SU-DHL-6 (cell line): ENCODE data around the gene LARP4B.

Experiments
- H2AFZ ChIP-seq: fragments of 200-600 bp; sonication (generic); 2 replicates; pipeline ENCODE4 v1.6.1; 2014; ENCODE audit warnings: low read depth, mild to moderate bottlenecking, moderate library complexity, mixed read lengths, antibody characterized with exemption, low read length; ENCODE audit not compliant: severe bottlenecking
- H3F3A ChIP-seq: fragments of 200-600 bp; shearing (Covaris generic); 2 replicates; pipeline ENCODE4 v1.6.0; 2016; ENCODE audit warnings: antibody characterized with exemption, mild to moderate bottlenecking; ENCODE audit not compliant: insufficient read depth
- H3K27ac ChIP-seq: fragments of 200-600 bp; sonication (generic); 2 replicates; pipeline ENCODE4 v1.5.1; 2016; ENCODE audit warnings: low read depth, mild to moderate bottlenecking, low read length, moderate library complexity, mixed read lengths
- H3K27me3 ChIP-seq: fragments of 200-600 bp; sonication (generic), shearing (Covaris generic); 2 replicates; pipeline ENCODE4 v1.6.0; 2014; ENCODE audit warnings: mild to moderate bottlenecking, low read length
- H3K36me3 ChIP-seq: fragments of 200-600 bp; sonication (generic); 2 replicates; pipeline ENCODE4 v1.6.1; 2014; ENCODE audit warnings: mild to moderate bottlenecking, low read length, mixed read lengths
- H3K4me2 ChIP-seq: fragments of 300-600, 200-600 bp; shearing (Covaris generic), sonication (generic); 2 replicates; pipeline ENCODE4 v1.6.0; 2014; ENCODE audit warnings: low read length, low read depth, mild to moderate bottlenecking; ENCODE audit not compliant: poor library complexity, severe bottlenecking
- H3K4me3 ChIP-seq: fragments of 200-600 bp; sonication (generic); 2 replicates; pipeline ENCODE4 v1.5.1; 2014; ENCODE audit warnings: antibody characterized with exemption, low read length, mild to moderate bottlenecking, mixed read lengths; ENCODE audit not compliant: insufficient read depth, poor library complexity, severe bottlenecking
- H3K79me2 ChIP-seq: fragments of 200-600 bp; sonication (generic); 2 replicates; pipeline ENCODE4 v1.6.1; 2014; ENCODE audit warnings: mild to moderate bottlenecking, low read length, moderate library complexity; ENCODE audit not compliant: insufficient read depth
- H3K9ac ChIP-seq: fragments of 200-600 bp; sonication (generic); 2 replicates; pipeline ENCODE4 v1.7.0; 2014; ENCODE audit warnings: mild to moderate bottlenecking, low read length
- H3K9me2 ChIP-seq: fragments of 200-600 bp; sonication (generic); replicated peaks from 2 replicates; pipeline ENCODE4 v1.6.1; 2014; ENCODE audit warnings: low read length; ENCODE audit not compliant: insufficient read depth
- H3K9me3 ChIP-seq: fragments of 200-600 bp; sonication (generic); 2 replicates; pipeline ENCODE4 v1.6.1; 2014; ENCODE audit warnings: low read length, mixed read lengths; ENCODE audit not compliant: insufficient read depth
- H4K20me1 ChIP-seq: fragments of 200-600 bp; sonication (generic); 2 replicates; pipeline ENCODE4 v1.6.1; 2014; ENCODE audit warnings: low read depth, mild to moderate bottlenecking, antibody characterized with exemption, low read length, moderate library complexity, mixed read lengths
- CTCF ChIP-seq: fragments of 200-600 bp; sonication (generic); IDR thresholded peaks from one replicate; pipeline ENCODE4 v1.5.1; 2017; ENCODE audit warnings: antibody characterized with exemption, mild to moderate bottlenecking, low read length, moderate library complexity; ENCODE audit not compliant: insufficient read depth, poor library complexity, severe bottlenecking
- EZH2phosphoT487 ChIP-seq: fragments of 200-600 bp; sonication (generic), shearing (Covaris generic); conservative IDR thresholded peaks from 2 replicates; pipeline ENCODE4 v1.6.1; 2018; ENCODE audit warnings: mild to moderate bottlenecking, antibody characterized with exemption, low read length, moderate library complexity, mixed read lengths

LARP4B gene

GRCh38 chr10:791639-792038, 139.9 kb downstream of the LARP4B start:
- Histone ChIP-seq H4K20me1 (no peaks in the 10 kb centered on the region), H3K27ac (no peak overlapping the region), H3K4me2 (no peak overlapping the region), H3F3A (peaks cover 8% of the 10 kb centered on the region; the same call in 1 of the 2 replicates), H3K4me3 (no peak overlapping the region), H3K36me3 (no peaks in the 10 kb centered on the region), H3K27me3 (no peaks in the 10 kb centered on the region), H2AFZ (no peak overlapping the region), H3K9ac (no peak overlapping the region), H3K9me2 (no peaks in the 10 kb centered on the region), H3K9me3 (no peaks in the 10 kb centered on the region), H3K79me2 (no peaks in the 10 kb centered on the region)
- TF ChIP-seq CTCF (no peak), EZH2phosphoT487 (no peak)

DNA sequence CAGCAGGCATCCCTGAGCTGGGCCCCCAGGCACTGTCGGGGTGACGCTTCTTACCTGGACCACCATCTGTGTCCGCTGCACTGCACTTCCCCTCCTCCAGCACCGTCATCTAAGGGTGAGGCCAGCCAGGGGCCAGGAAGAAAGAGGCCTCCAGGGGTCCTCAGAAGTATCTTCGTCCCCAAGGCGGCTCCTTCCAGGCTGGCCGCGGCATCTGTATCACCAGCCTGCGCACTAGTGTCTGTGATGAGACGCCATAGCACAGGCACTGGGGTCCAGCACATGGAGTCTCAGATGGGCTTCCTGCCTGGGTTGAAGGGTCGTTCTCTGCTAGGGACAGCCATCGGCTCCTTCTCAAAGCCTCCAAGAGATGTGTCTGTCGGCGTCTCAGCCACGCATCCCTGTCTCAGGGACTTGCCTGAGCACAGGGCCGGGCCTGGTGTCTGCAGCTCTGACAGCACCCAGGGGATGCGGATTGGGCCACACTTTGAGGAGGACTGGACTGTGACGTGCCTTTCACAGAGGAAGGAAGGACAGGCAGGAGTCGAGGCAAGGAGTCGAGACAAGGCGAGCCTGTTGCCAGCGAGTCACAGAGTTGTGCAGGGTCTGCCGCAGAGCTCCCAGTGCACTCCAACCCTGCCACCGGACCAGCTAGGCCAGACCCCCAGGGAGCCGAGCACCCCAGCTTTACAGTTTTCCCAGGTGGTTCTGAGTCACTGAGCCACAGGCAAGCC, 140.5 kb downstream of the LARP4B start:
- Histone ChIP-seq H3K36me3 (no peaks in the 10 kb centered on the region), H3F3A (peaks cover 8% of the 10 kb centered on the region; the same call in 1 of the 2 replicates), H3K4me2 (no peak overlapping the region), H4K20me1 (no peaks in the 10 kb centered on the region), H3K27ac (no peak overlapping the region), H3K9ac (no peak overlapping the region), H3K27me3 (no peaks in the 10 kb centered on the region), H3K4me3 (no peak overlapping the region), H3K9me2 (no peaks in the 10 kb centered on the region), H3K79me2 (no peaks in the 10 kb centered on the region), H3K9me3 (no peaks in the 10 kb centered on the region), H2AFZ (no peak overlapping the region)
- TF ChIP-seq EZH2phosphoT487 (no peak), CTCF (no peak)

DNA sequence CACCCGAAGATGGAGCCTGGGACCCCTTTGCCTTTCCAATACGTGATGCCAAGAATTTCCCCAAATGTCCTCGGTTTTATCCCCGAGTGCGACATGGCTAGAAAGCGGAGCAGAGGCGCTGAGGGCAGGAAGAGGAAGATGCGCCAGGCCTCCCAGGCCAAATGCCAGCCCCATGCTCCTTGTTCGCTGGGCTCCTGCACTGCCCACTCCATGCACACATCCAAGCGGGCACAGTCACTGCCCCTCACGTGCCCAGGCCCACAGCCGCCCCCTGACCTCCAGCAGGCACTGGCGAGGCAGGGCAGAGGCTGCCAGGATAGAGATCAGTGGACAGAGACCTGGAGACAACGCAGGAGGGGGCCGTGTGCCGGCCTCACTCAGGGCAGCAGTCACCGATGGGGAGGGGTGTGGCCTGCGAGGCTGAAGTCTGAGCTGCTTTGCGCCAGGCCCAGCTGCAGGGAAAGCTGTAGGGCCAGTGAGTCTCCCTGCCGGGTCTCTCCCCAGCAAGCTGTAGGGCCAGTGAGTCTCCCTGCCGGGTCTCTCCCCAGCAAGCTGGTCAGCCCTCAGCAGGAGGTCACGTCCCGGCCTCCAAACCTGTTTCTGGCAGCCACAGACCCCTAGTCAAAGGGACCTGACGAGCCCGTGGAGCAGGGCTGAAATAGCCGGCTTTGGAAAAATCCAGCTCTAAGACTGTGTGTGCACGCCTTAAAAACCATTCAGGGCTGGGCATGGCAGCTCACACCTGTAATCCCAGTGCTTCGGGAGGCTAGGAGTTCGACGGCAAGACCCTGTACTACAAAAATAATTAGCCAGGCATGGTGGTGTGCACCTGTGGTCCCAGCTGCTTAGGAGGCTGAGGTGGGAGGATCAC, 141.4 kb downstream of the LARP4B start:
- Histone ChIP-seq H3K9me3 (no peaks in the 10 kb centered on the region), H3K36me3 (no peaks in the 10 kb centered on the region), H2AFZ (no peak overlapping the region), H3K4me3 (no peak overlapping the region), H3K9me2 (no peaks in the 10 kb centered on the region), H3K4me2 (no peak overlapping the region), H3K27ac (no peak overlapping the region), H3F3A (peaks cover 8% of the 10 kb centered on the region; the same call in 1 of the 2 replicates), H3K79me2 (no peaks in the 10 kb centered on the region), H3K27me3 (no peaks in the 10 kb centered on the region), H3K9ac (no peak overlapping the region), H4K20me1 (no peaks in the 10 kb centered on the region)
- TF ChIP-seq EZH2phosphoT487 (no peak), CTCF (no peak)
